ENCODE results near the gene ACADSB. TPM values are rescaled to one million over a fixed set of nuclear protein-coding genes. Genes with fewer than 3 reads are reported as not detected.

ACADSB gene
- total and polyA plus RNA-seq, 2 donors (not counting 1 experiment from before 2014, with no cell fraction given): 6.8 to 27.8 TPM

- TF ChIP-seq CTCF (IDR thresholded peaks at IDR 0.05): no peak
- no peak for TF ChIP-seq EZH2 (IDR thresholded peaks at IDR 0.05; ENCODE audit: borderline replicate concordance, insufficient read depth, low read depth, low read length, poor library complexity, severe bottlenecking)
- Mint-ChIP-seq H3K27ac (peak overlapping the region; percentile 99), H3K9me3 (ENCODE audit: insufficient read depth) (no peaks in the 10 kb centered on the region), H3K4me1 (peaks cover 14% of the 10 kb centered on the region), H3K4me3 (peak overlapping the region; percentile 97), H3K27me3 (peaks cover 5% of the 10 kb centered on the region)
- POLR2A ChIA-PET: interaction anchor here (1.1 to 1.4 kb wide), 3 partner anchors 27 to 173 kb away, joined by 3 to 7 read pairs (median 4); partner anchors contain the start of genes ACADSB, BUB3 and IKZF5
- ATAC-seq (ENCODE audit: low read depth): no peak
- Histone ChIP-seq H3K4me3 (ENCODE audit: control extremely low read depth in 1 of 5, extremely low read depth in 1 of 5, insufficient read depth in 1 of 5, low read depth in 2 of 5, low read length in 4 of 5) (peak overlapping the region; percentile 55 to 86 (median 64)), H3K9ac (ENCODE audit: low read length) (peak overlapping the region; percentile 76), H3K27me3 (replicated peaks in 1 of 4; ENCODE audit: control extremely low read depth in 1 of 4, control insufficient read depth in 3 of 4, insufficient read depth in 4 of 4, low read length in 3 of 4) (no peaks in the 10 kb centered on the region), H3K27ac (ENCODE audit: low read length in 2 of 2) (peak overlapping the region in 1 of 2 donors; percentile 31), H3K36me3 (replicated peaks in 1 of 2; ENCODE audit: control extremely low read depth in 1 of 2, control insufficient read depth in 1 of 2, extremely low read depth in 1 of 2, insufficient read depth in 2 of 2, low read length in 1 of 2) (peaks cover 0 to 4% of the 10 kb centered on the region in 2 experiments), H3K4me1 (ENCODE audit: control insufficient read depth in 2 of 2, insufficient read depth in 2 of 2, low read length in 2 of 2) (peaks cover 10 to 15% of the 10 kb centered on the region in 2 donors), H3K79me2 (ENCODE audit: control insufficient read depth, insufficient read depth, low read length) (no peaks in the 10 kb centered on the region), H3K9me3 (ENCODE audit: control extremely low read depth in 1 of 3, control insufficient read depth in 2 of 3, insufficient read depth in 1 of 3, low read length in 2 of 3) (no peaks in the 10 kb centered on the region), H2AFZ (ENCODE audit: insufficient read depth, low read depth, low read length, poor library complexity, severe bottlenecking) (peak overlapping the region; percentile 40), H4K20me1 (ENCODE audit: control insufficient read depth, insufficient read depth, low read length, poor library complexity, severe bottlenecking) (no peaks in the 10 kb centered on the region), H3K4me2 (replicated peaks; ENCODE audit: low read depth, low read length, poor library complexity, severe bottlenecking) (peak overlapping the region; percentile 79)
- CTCF ChIA-PET: interaction anchor here (2.0 to 3.5 kb wide), 4 partner anchors 26 to 173 kb away, joined by 7 to 26 read pairs (median 13); partner anchors contain the start of genes ACADSB, BUB3, C10orf88 and IKZF5
- intact Hi-C loops (cut with micrococcal nuclease): no loop called here
- DNase-seq: peak; percentile 33
- no CpG with 5 or more reads among the region's 4 CpGs for WGBS (ENCODE audit: insufficient coverage)
Observed at GRCh38 chr10:122981066-122981464, 27.7 kb upstream of the ACADSB start.

DNA sequence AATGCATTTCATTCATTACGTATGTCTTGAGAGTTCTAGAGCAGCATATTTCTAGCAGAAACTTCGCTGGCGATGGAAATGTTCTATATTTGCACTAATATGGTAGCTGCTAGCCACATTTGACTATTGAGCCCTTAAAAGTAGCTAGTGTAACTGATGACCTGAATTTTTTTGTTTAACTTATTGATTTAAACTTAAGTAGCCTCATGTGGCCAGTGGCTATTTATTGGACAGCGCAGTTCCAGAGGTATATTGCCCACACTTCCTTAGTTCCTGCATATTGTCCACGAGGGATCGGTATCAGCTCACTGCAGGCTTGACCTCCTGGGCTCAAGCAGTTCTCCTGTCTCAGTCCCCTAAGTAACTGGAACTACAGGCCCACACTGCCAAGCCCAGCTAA is 24.9 kb upstream of the ACADSB start:
- no peaks in the 10 kb centered on the region for H3K9me3 ChIP-seq (ENCODE audit: control extremely low read depth in 1 of 3, control insufficient read depth in 2 of 3, insufficient read depth in 1 of 3, low read length in 2 of 3)
- H3K27ac ChIP-seq (ENCODE audit: low read length in 2 of 2): no peak overlapping the region
- WGBS (ENCODE audit: insufficient coverage): 97% methylated on average over 6 of the region's 6 CpGs
- Mint-ChIP-seq H3K4me1 (peaks cover 14% of the 10 kb centered on the region), H3K27ac (no peak overlapping the region), H3K4me3 (no peak overlapping the region), H3K9me3 (ENCODE audit: insufficient read depth) (no peaks in the 10 kb centered on the region), H3K27me3 (no peaks in the 10 kb centered on the region)
- H4K20me1 ChIP-seq (ENCODE audit: control insufficient read depth, insufficient read depth, low read length, poor library complexity, severe bottlenecking): no peaks in the 10 kb centered on the region
- H2AFZ ChIP-seq (ENCODE audit: insufficient read depth, low read depth, low read length, poor library complexity, severe bottlenecking): no peak overlapping the region
- H3K36me3 ChIP-seq (replicated peaks in 1 of 2; ENCODE audit: control extremely low read depth in 1 of 2, control insufficient read depth in 1 of 2, extremely low read depth in 1 of 2, insufficient read depth in 2 of 2, low read length in 1 of 2): peaks cover 0 to 4% of the 10 kb centered on the region in 2 experiments
- CTCF ChIA-PET: interaction anchor here (1.1 to 1.3 kb wide), 2 partner anchors 15 to 21 kb away, joined by 3 to 4 read pairs; no protein-coding TSS in a partner anchor
- H3K4me3 ChIP-seq (ENCODE audit: control extremely low read depth in 1 of 5, extremely low read depth in 1 of 5, insufficient read depth in 1 of 5, low read depth in 2 of 5, low read length in 4 of 5): no peak overlapping the region
- no peak for DNase-seq
- no peaks in the 10 kb centered on the region for H3K79me2 ChIP-seq (ENCODE audit: control insufficient read depth, insufficient read depth, low read length)
- POLR2A ChIA-PET: no interaction called here
- peaks cover 10 to 15% of the 10 kb centered on the region in 2 donors for H3K4me1 ChIP-seq (ENCODE audit: control insufficient read depth in 2 of 2, insufficient read depth in 2 of 2, low read length in 2 of 2)
- TF ChIP-seq CTCF (IDR thresholded peaks at IDR 0.05) (no peak), EZH2 (IDR thresholded peaks at IDR 0.05; ENCODE audit: borderline replicate concordance, insufficient read depth, low read depth, low read length, poor library complexity, severe bottlenecking) (no peak)
- no peak overlapping the region for H3K4me2 ChIP-seq (replicated peaks; ENCODE audit: low read depth, low read length, poor library complexity, severe bottlenecking)
- intact Hi-C loops (cut with micrococcal nuclease): no loop called here
- no peak overlapping the region for H3K9ac ChIP-seq (ENCODE audit: low read length)
- H3K27me3 ChIP-seq (replicated peaks in 1 of 4; ENCODE audit: control extremely low read depth in 1 of 4, control insufficient read depth in 3 of 4, insufficient read depth in 4 of 4, low read length in 3 of 4): no peaks in the 10 kb centered on the region
- no peak for ATAC-seq (ENCODE audit: low read depth)

All from B cell (primary cell).